Activated naive CD4-positive, alpha-beta T cell (primary cell): Measurements from ENCODE around the gene TEX51.

ENCODE experiments used
- DNase-seq, 4 experiments: peaks; one replicate each; lab custom pipeline; 2025; lab: John Stamatoyannopoulos, UW

The TEX51 gene

DNA sequence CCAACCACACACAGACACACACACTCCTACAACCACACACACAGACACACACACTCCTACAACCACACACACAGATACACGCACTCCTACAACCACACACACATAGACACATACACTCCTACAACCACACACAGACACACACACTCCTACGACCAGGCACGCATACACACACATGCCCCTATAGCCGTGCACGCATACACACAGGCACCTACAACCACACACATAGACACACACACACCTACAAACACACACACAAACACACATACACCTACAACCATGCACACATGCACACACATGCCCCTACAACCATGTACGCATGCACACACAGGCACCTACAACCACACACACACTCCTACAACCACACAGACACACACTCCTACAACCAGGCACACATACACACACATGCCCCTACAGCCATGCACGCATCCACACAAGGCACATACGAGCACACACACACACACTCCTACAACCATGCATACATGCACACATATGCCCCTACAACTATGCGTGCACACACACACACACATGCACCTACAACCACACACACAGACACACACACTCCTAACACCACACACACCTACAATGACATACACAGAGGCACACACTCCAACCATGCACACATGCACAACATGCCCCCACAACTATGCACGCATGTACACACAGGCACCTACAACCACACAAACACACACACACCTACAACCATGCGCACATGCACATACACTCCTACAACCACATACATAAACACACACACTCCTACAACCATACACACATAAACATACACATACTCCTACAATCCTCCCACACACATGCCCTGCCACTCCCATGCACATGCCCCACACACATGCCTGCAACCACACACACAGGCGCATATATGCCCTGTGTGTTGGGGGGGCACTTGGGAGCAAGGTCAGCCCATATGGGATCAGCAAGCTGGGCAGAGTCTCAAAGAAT, 19.1 kb upstream of the TEX51 start:
- no peak for DNase-seq

DNA sequence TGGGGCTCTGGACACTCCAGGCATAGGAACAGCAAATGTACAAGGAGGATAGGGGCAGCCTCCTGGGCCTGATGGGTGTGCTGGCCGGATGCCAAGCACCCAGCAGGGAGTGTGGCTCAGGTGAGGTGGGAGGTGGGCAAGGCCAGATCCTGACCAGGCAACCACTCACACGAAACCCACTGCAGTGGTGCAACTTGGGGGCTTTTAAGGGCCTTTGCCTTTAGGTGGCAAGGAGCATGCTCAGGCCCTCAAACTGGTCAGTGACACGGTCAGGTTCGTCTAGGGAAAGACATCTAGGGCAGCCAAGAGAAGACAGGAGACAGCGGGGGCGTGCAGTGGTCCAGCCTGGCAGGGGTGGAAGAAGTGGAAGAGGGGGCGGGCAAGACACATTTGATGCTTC, 18.4 kb upstream of the TEX51 start:
- DNase-seq, result no peak

DNA sequence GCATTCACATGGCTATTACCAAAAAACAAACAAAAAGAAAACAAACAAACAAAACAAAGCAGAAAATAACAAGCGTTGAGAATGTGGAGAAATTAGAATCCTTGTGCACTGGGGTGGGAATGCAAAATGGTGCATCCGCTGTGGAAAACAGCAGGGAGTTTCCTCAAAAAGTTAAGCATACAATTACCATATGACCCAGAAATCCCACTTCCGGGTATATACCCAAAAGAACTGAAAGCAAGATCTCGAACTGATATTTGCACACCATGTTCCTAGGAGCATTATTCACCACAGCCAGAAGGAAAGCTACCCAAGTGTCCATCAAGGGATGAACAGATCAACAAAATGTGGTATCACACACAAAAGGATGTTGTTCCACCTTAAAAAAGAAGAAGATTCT, 17.9 kb upstream of the TEX51 start:
- DNase-seq, result no peak

DNA sequence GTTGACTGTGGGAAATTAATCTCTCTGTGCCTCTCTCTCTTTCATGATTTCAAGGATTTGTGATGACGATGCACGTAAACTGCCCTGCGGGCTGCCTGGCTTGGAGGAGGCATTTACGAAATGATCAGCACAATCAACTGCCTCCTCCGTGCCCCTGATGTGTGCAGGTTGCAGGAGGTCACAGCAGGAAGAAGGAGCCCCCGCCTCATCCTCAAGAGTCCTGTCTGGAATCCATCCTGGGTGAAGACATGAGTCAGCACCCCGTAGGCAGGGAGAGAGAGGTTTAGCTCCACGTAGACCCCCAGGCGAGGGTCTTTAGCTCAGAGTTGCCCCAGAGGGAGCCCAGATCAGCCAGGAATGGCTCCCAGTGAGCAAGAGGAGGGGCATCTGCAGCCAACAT, 17.1 kb upstream of the TEX51 start:
- DNase-seq, result no peak

DNA sequence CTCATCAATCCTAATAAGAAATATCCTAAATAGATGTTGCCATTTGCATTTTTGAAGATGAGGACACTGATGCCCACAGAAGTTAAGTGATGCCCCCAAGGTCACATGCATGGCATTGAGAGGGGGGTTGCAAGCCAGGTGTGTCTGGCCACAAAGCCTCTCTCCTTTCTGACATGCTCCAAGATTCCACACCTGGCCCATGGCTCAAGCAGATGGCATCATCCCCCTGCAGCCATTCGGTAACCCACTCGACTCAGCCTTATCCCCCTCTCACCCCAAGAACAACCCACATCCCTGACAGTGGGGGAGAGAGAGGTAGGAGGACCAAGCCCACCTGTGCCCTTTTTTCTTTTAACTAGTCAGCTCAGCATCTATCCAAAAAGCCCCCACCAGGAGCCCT, 16.5 kb upstream of the TEX51 start:
- no peak for DNase-seq

DNA sequence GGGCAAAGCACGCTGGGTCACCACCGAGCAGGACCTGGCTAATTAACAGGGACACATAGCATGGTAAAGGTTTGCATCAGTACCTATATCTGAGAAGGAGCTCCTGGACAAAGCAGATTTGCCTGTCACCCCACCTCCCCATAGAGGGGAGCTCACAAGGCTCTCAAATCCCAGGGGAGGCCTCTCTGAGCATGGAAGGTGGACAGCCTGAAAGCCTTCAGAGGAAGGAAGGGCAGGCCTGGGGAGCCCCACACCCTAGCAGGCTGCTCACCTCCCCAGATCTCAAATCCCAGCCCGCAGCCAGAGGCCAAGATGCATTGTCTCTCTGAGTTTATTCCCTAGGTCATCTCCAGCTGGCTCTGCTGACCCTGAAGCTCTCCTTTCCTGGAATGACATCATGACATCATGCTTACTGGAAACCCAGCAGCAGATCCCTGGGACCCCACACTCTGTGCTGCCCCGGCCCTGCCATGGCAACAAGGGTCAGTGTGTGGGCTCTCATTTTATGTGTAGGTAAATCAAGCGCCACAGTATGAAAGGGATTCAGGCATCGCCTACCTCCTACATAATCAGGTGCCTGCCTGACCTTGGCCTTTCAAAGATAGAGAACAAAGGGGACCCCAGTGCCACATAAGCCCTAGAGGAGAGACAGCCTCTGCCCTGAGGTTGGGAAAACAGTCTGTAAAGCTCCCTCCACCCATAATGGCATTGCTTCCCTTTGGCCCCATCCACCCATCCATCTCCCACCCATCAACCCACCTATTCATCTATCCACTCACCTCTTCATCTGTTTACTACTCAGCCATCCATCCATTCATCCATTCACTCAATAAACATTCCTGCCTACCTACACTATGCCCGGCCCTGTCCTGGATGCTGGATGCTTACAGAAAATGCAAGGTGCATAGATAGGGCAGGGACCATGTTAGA, 15.7 kb upstream of the TEX51 start:
- no peak for DNase-seq

DNA sequence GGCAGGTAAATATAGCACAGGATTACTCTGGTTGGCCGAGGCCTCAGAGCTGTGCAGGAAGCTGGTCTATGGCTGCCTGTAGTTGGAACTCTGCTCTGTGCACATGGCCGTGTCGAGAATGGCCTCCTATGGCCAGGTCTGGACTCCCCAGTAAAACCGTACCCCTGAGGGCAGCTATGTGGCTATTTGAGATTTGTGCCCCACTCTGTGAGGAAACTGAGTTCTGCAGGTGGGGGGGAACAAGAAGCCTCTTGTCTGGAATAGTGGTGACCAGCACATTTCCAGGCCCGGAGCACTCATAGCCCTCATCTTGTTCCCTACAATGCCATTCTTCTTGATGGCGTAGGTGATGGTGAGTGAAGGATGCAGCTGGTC, 15.0 kb upstream of the TEX51 start:
- DNase-seq, result no peak

DNA sequence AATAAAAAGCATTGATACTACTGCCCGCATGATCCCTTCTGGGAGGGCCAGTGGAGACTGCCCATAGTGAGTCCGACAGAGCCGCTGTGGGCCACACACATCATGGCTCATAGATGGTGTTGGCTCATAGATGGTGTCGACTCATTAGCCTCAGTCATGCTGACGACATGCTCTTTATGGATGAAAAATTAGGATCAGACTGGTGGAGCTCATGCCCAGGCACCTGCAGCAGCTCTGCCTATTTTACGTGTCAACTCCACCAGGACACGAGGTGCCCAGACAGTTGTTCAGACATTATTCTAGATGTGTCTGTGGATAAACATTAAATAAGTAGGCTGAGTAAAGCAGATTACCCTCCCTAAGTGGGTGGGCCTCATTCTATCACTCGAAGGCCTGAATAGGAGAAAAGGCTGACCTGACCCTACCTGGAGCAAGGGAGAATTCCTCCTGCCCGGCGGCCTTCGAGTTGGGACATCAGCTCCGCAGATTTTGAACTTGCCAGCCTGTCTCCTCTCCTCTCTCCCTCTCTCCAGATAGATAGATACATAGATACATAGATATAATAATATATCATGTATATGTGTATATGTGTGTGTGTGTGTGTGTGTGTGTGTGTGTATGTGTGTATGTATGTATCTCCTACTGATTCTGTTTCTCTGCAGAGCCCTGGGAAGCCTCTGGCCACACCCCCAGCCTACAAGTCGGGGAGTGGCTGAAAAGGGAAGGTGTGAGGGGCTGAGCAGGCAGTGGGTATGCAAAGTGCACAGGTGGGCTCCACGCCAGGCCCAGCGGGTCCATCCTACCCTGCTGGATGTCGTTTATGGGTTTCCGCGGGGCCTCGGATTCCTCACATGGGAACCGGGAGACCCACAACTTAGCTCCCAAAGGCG, 13.6 kb upstream of the TEX51 start:
- DNase-seq, result no peak

DNA sequence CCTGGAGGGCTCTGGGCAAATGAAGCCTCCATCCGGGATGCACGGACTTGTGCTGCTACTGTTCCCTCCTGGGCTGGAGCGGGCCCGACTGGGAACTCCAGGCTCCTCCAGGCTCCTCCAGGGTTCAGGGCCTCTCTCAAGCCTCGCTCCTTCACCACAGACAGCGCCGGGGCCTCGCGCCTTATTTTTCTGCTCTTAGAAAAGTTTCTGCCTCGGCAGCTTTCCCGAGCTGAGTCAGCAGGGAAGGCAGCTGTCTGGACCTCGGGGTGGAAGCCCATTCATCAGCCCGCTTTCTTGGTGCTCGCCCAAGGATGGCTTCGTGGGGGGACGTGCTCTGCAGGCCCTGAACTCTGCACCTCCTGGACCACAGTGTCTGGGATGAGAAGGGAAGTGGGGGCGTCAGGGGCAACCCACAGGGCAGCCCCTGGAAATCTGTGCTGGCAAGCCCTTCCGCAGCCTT, 12.9 kb upstream of the TEX51 start:
- DNase-seq, result no peak

DNA sequence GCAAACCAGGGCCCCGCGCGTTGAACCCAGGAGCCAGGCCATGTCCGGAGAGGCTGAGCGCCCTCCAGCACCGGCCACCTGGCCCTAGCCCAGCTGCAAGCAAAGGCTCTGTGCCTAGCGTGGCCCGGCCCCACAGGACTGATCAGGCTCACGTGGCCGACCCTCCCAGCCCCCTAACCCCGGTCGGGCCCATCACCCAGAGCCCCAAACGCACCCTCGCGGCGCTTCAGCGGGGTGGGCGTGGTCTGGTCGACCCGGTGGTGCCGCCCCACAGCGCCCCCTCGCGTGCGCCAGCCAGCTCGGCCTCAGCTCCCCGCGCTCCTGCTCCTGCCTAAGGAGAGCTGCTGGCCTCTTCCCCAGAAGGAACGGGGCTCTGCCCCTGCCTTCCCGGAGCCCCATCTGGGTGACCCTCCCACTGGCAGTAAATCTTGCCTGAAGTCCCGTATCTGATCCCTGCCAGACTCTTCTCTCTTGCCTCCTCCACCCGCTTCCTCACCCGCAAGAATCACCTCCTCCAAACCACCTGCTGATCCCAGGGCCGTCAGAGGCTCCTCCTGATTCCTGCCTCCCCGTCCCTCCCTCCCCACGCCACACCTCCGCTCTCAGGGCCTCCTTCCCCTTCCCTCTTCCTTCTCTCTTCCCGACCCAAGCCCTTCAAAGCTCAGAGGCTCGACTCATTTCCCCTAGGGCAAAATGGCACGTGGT, 12.3 kb upstream of the TEX51 start:
- peak in 1 of 4 experiments; percentile 9 for DNase-seq

DNA sequence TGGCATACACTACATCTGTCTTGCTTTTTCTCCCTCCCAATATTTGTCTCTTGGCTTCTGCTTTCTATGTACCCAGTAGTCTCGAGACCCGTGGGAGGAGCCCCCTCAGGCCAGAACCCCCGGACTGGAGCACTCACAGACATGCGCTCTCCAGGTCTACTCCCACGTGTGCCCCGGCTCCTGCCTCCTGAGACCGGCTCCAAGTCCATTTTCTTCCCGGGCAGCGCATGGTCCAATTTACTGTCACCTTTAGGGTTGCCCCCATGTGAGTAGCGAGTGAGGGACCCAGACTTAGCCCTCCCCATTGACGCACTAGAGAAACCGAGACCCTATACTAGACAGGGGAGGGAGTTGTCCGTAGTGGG, 11.8 kb upstream of the TEX51 start:
- DNase-seq, result no peak

DNA sequence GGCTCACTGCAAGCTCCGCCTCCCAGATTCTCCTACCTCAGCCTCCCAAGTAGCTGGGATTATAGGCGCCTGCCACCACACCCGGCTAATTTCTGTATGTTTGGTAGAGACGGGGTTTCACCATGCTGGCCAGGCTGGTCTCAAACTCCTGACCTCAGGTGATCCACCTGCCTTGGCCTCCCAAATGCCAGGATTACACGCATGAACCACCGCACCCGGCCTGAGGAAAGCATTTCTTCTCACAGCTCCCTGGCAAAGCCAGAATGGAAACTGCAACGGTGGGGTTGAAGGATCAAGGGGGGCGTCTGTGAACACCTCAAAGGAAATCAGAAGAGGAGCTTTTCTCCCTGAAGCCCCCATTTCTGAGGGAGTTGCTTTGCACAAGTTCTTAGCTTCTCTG, 11.2 kb upstream of the TEX51 start:
- no peak for DNase-seq

DNA sequence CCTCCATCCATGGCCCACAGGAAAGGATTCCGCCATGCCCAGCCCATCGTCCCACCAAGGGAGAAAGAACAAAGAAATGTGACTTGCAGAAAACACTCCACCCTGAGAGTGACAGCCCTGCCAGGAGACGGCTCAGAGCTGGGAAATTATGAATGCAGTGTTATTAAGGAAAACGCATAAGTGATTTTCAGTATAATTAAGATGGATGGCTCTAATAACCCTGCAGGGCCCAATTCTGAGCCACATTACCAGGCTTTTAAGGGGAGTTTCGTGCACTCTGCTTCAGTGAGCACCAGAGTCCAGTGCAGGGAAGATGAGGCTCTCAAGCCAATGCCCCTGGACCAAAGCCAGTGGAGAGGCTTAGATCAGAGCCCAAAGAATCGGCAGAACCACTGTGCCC, 10.6 kb upstream of the TEX51 start:
- no peak for DNase-seq

DNA sequence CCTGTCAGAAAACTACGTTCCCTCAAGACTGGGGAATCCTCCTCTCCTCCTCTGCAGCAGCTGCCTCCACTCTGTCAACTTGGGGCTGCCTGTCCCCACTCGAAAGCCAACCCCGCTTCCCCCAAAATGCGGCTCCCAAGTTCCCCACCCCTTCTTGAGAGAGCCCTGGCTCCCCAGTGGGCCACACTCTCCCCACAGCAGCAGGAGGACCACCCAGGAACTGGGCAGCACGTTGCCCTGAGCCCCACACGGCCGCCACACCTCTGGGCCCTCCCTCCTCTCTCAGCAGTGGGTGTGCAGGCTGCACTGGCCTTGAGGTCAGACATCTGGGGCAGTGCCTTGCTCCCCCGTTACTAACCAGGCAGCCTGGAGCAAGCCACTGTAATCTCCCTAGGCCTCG, 9.6 kb upstream of the TEX51 start:
- DNase-seq, result no peak

DNA sequence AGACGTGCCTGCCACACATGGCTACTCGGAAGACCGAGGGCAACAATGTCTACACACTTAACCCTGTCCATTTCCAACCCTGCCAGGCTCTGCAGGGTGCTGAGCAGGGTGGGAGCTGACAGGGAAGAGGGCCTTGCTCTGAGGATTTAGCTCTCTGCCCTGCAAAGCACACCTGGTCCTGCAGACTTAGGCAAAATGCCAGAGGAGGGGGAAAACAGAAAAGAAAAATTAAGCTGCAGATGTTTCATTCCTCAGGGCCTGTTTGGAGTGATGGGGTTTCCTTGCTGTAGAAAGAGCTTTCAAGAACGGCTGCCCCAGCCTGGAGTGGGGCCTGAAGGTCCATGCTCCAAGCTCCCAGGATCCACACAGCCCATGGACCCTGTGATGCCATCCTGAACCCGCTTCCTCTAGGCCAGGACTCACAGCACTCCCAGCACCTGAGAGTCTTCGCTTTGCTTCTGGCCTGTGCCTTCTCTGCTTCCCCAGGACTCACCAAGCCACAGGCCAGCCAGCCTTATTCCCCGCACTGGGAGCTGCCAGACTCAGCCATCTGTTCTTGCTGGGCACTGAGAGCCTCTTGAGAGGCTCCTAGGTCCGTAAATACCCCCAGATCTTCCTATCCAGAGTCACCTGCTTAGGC, 9.1 kb upstream of the TEX51 start:
- no peak for DNase-seq

DNA sequence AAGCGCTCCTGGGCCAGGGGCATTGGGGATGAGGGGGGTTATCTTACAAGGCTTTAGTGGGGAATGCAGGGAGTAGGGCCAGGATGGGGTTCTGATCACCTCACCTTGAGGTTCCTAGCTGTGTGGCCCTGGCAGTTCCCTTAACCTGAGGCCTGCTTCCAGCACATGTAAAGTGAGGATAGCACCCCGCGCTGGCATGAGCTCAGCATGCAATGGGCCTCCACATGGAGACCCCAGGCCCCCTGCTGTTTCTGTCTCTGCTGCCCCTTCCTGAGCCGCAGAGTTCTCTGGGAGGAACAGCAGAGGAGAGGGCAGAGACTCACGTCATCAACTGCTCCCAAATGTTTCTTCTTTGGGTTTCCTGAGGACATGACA, 8.6 kb upstream of the TEX51 start:
- no peak for DNase-seq

DNA sequence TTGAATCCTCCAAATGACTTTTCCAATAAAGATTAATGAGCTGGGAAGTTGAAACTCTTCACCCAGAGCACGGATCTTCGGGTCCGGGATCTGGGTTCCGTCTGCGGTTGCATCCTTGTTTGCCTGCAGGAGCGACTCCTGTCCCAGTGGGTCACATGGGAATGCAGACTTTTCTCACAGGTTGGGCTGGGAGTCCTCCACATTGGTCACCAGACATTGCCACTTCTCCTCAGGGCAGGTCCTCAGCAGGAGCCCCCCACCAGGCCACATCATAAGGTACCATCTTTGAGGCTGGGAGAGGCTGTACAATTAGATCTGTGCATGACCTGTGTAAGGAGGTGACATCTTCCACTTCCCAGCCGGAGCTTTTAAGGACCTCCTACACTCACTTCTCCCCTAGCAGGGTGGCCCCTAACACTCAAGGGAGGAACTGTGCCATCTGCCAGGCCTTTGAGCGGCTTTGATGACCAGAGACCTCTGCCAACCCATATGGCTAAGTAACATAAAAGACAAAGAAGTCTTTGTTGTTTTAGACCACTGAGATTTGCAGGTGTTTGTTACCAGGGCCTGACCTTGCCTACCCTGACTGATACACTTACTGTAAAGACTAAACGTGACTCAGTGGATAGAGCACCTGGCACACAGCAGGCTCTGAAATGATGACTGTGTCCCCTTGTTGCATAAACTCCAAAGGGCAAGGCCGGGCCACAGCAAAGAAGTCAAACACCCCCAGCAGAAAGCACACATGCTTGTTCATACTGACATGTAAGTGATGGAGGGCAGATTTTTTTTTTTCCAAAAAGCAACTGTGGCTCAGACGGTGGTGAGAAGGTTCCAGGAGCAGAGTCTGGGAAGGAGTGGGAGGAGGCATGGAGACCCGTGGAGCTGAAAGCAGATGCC, 7.9 kb upstream of the TEX51 start:
- DNase-seq, result no peak

DNA sequence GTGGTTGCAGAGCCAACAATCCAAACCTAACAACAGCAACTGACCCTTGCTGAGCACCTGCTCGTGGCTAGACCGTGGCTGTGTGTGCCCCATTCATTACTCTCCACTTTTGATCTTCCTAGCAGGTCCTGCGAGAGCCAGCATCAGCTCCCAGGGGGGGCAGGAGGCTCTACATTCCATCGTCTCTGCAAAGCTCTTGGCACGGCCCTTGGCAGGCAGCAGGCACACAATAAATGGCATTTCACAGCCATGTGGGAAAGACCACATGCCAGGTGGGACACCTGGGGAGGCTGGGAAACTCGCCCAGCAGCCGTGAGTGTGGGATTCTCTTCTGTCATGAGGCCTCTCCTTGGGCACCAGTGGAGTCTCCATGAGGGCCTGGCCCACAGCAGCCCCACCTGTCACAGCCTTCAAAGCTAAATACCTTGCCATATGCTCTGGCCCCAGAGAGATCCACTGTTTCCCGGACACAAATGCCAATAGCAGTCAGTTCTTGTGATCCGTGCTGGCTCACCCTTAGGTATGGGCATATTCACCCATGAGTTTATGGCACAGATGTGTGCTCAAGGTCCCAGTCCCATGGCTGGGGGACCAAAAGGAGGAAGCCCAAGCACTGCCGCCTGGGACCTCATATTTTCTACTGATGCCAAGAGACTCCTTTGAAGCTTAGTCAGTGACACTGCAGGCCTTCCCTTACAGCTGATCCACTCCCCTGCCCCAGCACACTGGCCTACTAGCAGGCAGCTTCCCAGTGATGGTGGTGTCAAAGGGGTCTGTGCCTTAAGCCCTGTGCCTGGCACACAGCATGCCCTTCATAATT, 6.8 kb upstream of the TEX51 start:
- DNase-seq, result no peak

DNA sequence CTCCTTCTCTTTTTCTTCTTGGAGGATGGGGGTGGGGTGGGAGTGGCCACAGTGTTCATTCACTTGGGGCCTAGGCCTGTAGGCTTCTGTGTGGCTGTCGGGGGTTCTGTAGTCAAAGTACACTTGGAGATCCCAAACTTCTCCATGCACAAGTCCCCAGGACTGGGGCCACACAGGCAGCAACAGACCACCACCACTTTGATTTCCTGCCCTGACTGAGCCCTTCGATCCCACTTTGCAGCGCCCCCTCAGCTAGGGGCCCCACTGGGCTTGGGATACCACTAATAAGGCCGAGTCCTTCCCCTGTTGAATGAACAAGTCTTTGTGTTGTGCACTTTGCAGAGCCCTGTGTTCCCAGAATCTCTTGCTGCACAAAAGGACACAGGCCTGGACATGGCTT, 5.5 kb upstream of the TEX51 start:
- no peak for DNase-seq
